Activated CD8-positive, alpha-beta T cell treated with anti-CD3 and anti-CD28 coated beads for 36 hours (primary cell): Measurements from ENCODE around the gene TMEM259. TPM values are rescaled to one million over a fixed set of nuclear protein-coding genes. Genes with fewer than 3 reads are reported as not detected.

Experiments
- ATAC-seq: fragments of 200-7000 bp; cut with Tn5 transposase; one replicate; pipeline ENCODE4 v1.10.0; 2021; ENCODE audit warnings: mild to moderate bottlenecking, moderate library complexity
- CTCF ChIA-PET: fragments of 350-600 bp; sonication (Branson Sonifier 250); formaldehyde crosslinking; loops from one replicate; lab custom pipeline; 2021; ENCODE audit warnings: antibody characterized with exemption; lab: Charles Lee
- POLR2A ChIA-PET: fragments of 350-600 bp; sonication (Branson Sonifier 250); formaldehyde crosslinking; loops from one replicate; lab custom pipeline; 2021; ENCODE audit warnings: antibody characterized with exemption; lab: Charles Lee
- DNase-seq: peaks from one replicate; pipeline ENCODE4 v3.0.0-alpha.2; 2020
- H3K27ac Mint-ChIP-seq: one replicate; pipeline ENCODE4 v1.8.0; 2021; ENCODE audit warnings: mild to moderate bottlenecking, mixed read lengths
- H3K27me3 Mint-ChIP-seq: one replicate; pipeline ENCODE4 v1.8.0; 2021; ENCODE audit warnings: mixed read lengths
- H3K36me3 Mint-ChIP-seq: one replicate; pipeline ENCODE4 v1.8.0; 2021; ENCODE audit warnings: low read depth, mixed read lengths
- H3K4me1 Mint-ChIP-seq: one replicate; pipeline ENCODE4 v1.8.0; 2021; ENCODE audit warnings: low read depth, mixed read lengths
- H3K4me3 Mint-ChIP-seq: one replicate; pipeline ENCODE4 v1.8.0; 2021; ENCODE audit warnings: mild to moderate bottlenecking, moderate library complexity, mixed read lengths
- H3K9me3 Mint-ChIP-seq: one replicate; pipeline ENCODE4 v1.8.0; 2021; ENCODE audit warnings: mixed read lengths
- intact Hi-C: fragments of 100-400 bp; cut with micrococcal nuclease; formaldehyde crosslinking; loops from one replicate; pipeline ENCODE4 v1.10.0; 2022
- total RNA-seq, 2 experiments: library from RNA; stranded (reverse); gene quantifications; one replicate each; pipeline ENCODE4 v1.2.3, GENCODE V29; 2021
- TF ChIP-seq, protein P1 (sequence below): fragments of 200-600 bp; IDR thresholded peaks from one replicate; pipeline ENCODE4 v1.8.0; 2022; ENCODE audit warnings: antibody characterized with exemption, mild to moderate bottlenecking

The TMEM259 gene
- total RNA-seq, 2 experiments from 2014 or later, result 115 to 117 TPM

DNA sequence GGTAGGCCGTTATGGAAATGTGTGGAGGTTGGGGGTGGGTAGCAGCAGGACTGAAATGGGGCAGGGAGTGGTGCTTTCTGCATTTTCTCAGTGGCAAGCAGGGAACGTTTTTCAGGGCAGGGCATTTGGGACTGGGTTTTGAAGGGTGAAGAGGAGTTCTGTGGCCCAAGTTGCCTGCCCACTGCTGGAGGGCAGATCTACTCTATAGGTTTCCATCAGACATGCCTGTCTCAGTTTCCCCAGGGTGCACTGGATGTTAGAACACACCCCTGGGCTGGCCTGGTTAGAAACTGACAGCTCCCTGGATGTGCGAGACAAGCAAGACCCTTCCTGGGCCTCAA, 21.6 kb downstream of the TMEM259 start:
- intact Hi-C loops, result no loop called here
- Mint-ChIP-seq H3K27me3 (peaks cover 25% of the 10 kb centered on the region), H3K4me3 (no peak overlapping the region), H3K27ac (no peak overlapping the region), H3K36me3 (no peaks in the 10 kb centered on the region), H3K4me1 (peaks cover 9% of the 10 kb centered on the region), H3K9me3 (no peaks in the 10 kb centered on the region)
- CTCF ChIA-PET, result interaction anchor here (1.0 kb wide), 1 partner anchor 136 kb away, joined by 3 read pairs; no protein-coding TSS in a partner anchor
- TF ChIP-seq, protein P1, sequence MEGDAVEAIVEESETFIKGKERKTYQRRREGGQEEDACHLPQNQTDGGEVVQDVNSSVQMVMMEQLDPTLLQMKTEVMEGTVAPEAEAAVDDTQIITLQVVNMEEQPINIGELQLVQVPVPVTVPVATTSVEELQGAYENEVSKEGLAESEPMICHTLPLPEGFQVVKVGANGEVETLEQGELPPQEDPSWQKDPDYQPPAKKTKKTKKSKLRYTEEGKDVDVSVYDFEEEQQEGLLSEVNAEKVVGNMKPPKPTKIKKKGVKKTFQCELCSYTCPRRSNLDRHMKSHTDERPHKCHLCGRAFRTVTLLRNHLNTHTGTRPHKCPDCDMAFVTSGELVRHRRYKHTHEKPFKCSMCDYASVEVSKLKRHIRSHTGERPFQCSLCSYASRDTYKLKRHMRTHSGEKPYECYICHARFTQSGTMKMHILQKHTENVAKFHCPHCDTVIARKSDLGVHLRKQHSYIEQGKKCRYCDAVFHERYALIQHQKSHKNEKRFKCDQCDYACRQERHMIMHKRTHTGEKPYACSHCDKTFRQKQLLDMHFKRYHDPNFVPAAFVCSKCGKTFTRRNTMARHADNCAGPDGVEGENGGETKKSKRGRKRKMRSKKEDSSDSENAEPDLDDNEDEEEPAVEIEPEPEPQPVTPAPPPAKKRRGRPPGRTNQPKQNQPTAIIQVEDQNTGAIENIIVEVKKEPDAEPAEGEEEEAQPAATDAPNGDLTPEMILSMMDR, result no peak
- POLR2A ChIA-PET, result interaction anchor here (4.5 kb wide), 1 partner anchor 14 kb away, joined by 37 read pairs; the partner anchor contains the start of gene WDR18
- DNase-seq (no peak), ATAC-seq (no peak)

DNA sequence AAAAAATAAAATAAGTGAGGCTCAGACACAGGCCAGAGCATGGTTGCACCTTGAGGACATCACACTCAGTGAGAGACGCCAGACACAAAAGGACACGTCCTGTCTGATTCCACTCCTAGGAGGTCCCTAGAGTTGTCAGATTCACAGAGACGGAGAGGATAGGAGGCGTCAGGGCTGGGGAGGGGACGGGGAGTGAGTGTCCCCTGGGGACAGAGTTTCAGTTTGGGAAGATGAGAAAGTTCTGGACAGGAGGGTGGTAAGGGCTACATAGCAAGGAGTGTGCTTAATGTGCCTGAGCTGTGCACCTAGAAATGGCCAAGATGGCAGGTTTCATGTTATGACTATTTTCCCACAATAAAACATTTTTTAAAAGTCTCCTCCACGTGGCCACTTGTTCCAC, 22.9 kb downstream of the TMEM259 start:
- ChIA-PET POLR2A (interaction anchor here (1.4 to 4.5 kb wide), 3 partner anchors 13 to 24 kb away, joined by 4 to 37 read pairs (median 11); partner anchors contain the start of genes RNU6-2 and WDR18), CTCF (interaction anchor here (1.5 to 2.6 kb wide), 3 partner anchors 9 to 243 kb away, joined by 3 to 11 read pairs (median 6); partner anchors contain the start of gene WDR18)
- Mint-ChIP-seq H3K27me3 (peaks cover 25% of the 10 kb centered on the region), H3K9me3 (no peaks in the 10 kb centered on the region), H3K4me1 (peaks cover 9% of the 10 kb centered on the region), H3K4me3 (no peak overlapping the region), H3K36me3 (no peaks in the 10 kb centered on the region), H3K27ac (no peak overlapping the region)
- ATAC-seq, result no peak
- no peak for DNase-seq
- intact Hi-C loops, result no loop called here
- TF ChIP-seq, protein P1, result no peak

DNA sequence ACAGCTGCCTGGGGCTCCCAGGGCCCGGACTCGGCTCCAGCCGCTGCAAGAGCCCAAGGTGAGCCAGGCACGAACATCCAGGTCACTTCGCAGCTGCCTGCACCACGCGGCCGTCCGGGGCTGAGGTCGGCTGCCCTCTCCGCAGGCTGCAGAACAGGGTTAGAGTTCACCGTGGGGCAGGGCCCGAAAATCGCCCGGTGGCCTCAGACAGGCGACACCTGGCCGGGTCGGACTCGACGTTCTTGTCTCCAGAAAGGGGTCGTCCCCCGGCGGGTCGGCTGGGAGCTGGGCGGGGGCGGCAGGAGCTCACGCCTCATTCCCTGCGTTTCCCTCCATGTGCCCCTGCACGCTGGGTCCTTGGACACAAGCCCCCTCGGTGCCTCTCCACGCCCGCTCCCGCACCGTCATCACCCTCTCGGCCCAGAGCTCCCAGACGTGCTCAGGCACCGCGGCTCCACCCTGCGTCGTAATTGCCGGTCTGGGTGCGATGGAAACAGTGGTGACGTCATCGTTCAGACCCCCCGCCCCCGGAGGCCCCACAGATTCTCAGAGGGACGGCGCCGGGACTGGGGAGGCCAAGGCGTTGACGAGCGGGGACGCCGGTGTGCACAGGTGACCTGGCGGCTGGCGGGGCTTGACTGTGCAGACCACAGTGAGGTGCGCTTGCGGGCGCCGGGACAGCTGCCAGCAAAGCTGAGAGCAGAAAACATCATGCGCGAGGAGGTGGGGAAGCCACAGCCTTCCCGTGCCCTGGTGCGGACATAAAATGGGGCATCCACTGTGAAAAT, 24.7 kb downstream of the TMEM259 start:
- ChIA-PET CTCF (interaction anchor here (0.7 to 2.6 kb wide), 5 partner anchors 12 to 245 kb away, joined by 3 to 11 read pairs (median 4); partner anchors contain the start of gene WDR18), POLR2A (interaction anchor here (0.6 to 4.5 kb wide), 12 partner anchors 11 to 270 kb away, joined by 3 to 37 read pairs (median 4); partner anchors contain the start of genes RNU6-2 and WDR18)
- DNase-seq (peak; percentile 86), ATAC-seq (peak; percentile 38)
- intact Hi-C loops, result no loop called here
- Mint-ChIP-seq H3K4me1 (peaks cover 9% of the 10 kb centered on the region), H3K27me3 (peaks cover 20% of the 10 kb centered on the region), H3K9me3 (no peaks in the 10 kb centered on the region), H3K4me3 (peak overlapping the region; percentile 16), H3K36me3 (peaks cover 4% of the 10 kb centered on the region), H3K27ac (no peak overlapping the region)
- TF ChIP-seq, protein P1, result no peak

DNA sequence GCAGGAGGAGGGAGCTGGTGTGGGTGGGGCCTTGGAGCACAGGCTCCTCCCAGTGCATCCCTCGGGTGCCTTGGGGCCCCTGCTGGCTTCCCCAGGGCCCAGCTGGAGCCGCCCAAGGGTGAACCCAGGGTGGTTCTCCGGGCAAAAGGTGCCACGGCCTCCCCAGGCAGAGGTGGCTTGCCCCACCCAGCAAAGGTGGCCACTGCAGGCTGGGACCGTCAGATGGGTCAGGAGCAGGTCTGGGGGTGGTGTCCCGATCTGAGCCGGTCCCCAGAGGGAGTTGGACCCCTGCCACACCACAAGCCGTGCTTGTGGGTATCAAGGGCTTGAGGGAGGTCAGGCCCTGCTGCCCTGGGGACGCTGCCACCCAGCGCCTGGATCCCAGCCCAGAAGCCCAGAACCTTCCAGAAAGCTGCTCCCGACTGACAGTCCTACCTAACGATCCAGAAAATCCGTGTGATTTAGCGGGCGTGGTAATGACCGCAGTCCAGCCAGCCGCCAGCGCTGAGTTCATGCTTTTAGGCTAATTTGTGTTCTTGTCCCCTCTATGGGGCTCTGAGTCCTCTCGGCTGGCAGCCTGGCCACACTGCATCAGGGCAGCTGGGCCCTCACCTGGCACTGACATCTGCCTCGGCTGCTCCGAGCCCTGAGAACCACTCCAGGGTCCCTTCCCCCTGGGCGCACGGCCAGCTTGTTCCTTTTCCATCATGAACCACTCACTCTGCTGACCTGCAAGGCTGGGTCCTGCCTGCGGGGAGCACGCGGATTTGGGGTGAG, 25.7 kb downstream of the TMEM259 start:
- peaks cover 9% of the 10 kb centered on the region for H3K4me1 Mint-ChIP-seq
- H3K4me3 Mint-ChIP-seq, result no peak overlapping the region
- DNase-seq (no peak), ATAC-seq (no peak)
- H3K27ac Mint-ChIP-seq, result no peak overlapping the region
- CTCF ChIA-PET, result interaction anchor here (0.7 to 1.9 kb wide), 3 partner anchors 13 to 73 kb away, joined by 3 to 4 read pairs (median 3); no protein-coding TSS in a partner anchor
- intact Hi-C loops, result no loop called here
- peaks cover 17% of the 10 kb centered on the region for H3K27me3 Mint-ChIP-seq
- POLR2A ChIA-PET, result interaction anchor here (0.5 to 4.5 kb wide), 8 partner anchors 10 to 340 kb away, joined by 3 to 37 read pairs (median 4); partner anchors contain the start of genes RNU6-2 and WDR18
- H3K9me3 Mint-ChIP-seq, result no peaks in the 10 kb centered on the region
- TF ChIP-seq, protein P1, result no peak
- peaks cover 10% of the 10 kb centered on the region for H3K36me3 Mint-ChIP-seq
